ENCODE measurements around the gene ADARB2.

The ADARB2 gene

DNA sequence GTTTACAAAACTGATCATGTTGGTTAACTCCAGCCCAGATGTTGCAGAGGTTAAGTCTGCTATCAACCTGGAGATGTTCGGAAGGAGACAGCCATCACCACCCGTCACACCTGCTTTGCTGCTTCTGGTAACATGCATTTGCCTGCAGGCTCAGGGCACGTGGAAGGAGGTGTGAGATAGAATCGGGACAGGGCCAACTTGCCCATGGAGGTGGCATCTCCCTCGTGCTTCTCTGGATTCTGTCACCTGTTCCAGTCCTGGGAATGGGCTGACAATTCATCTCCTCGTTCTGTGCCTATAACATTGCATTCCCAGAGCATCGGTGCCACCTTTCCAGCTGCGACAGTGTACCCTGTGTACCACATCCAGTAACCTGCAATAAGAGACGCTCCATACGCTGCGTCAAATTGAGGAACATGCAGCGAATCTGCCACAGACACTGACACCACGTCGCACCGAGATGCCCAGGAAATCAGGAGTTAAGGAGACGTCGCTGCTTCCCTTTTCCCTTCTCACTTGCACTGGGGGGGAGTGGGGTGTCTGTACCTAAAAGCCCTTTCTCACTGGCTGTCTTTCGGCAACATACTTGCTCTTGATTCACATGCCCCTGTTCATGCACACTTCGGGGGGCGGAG is 65.8 kb downstream of the ADARB2 start:
- H3K4me2 ChIP-seq: no peak overlapping the region
- no peaks in the 10 kb centered on the region for H3K79me2 ChIP-seq (ENCODE audit: insufficient read depth, low read depth)

DNA sequence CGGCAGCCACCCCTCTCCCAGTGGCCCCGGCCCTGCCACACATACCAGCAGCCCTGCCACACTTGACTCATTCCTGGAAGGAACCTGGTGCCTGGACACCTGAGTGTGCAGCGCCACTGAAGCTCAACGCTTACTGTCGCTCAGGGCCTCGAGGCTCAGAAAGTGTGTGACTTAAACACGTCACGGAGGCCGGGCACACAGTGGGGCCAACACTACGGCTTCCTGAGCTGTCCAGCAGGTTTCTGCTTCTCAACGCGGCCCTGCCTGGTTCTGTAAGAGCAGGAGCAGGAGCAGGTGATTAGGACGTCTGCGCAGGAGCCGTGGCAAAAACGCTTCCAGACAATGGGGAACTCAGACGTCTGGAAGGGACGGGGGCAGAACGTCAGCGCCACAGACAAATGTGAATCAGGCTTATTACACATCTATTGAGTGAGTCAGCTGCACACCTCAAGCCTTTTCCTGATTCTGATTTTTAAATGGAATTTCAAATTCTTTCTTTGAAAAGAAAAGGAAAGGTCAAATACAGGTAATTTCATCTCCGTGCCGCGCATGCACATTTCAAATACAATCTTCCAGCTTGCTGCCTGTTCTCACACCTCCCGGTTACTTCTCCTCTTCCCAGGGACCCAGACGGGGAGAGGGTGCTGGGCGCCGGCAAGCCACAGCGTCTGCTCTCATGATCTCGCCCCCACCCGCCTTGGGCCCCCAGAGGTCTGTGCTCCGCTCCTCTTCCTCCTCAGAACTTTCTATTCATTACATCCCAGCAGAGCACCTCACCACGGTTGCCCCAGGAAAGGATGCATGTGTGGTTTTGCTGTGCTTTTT is 66.6 kb downstream of the ADARB2 start:
- Histone ChIP-seq H3K27me3 (ENCODE audit: insufficient read depth, low read depth) (no peaks in the 10 kb centered on the region), H3K27ac (no peak overlapping the region), H3K9ac (no peak overlapping the region), H3K4me3 (IDR thresholded peaks at IDR 0.05; ENCODE audit: insufficient read depth, low read depth, low read length) (no peak overlapping the region), H3K4me2 (no peak overlapping the region), H3K4me1 (ENCODE audit: low read depth, poor library complexity, severe bottlenecking) (no peaks in the 10 kb centered on the region), H3K79me2 (ENCODE audit: insufficient read depth, low read depth) (no peaks in the 10 kb centered on the region), H4K20me1 (ENCODE audit: insufficient read depth) (no peaks in the 10 kb centered on the region), H2AFZ (ENCODE audit: low read depth) (no peak overlapping the region), H3K36me3 (ENCODE audit: insufficient read depth) (no peaks in the 10 kb centered on the region)
- TF ChIP-seq, protein P1, sequence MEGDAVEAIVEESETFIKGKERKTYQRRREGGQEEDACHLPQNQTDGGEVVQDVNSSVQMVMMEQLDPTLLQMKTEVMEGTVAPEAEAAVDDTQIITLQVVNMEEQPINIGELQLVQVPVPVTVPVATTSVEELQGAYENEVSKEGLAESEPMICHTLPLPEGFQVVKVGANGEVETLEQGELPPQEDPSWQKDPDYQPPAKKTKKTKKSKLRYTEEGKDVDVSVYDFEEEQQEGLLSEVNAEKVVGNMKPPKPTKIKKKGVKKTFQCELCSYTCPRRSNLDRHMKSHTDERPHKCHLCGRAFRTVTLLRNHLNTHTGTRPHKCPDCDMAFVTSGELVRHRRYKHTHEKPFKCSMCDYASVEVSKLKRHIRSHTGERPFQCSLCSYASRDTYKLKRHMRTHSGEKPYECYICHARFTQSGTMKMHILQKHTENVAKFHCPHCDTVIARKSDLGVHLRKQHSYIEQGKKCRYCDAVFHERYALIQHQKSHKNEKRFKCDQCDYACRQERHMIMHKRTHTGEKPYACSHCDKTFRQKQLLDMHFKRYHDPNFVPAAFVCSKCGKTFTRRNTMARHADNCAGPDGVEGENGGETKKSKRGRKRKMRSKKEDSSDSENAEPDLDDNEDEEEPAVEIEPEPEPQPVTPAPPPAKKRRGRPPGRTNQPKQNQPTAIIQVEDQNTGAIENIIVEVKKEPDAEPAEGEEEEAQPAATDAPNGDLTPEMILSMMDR (conservative IDR thresholded peaks at IDR 0.05; ENCODE audit: low read depth, low read length): no peak

More for the DNA sequence above, 65.8 kb downstream of the ADARB2 start:
- Histone ChIP-seq H3K27me3 (ENCODE audit: insufficient read depth, low read depth) (no peaks in the 10 kb centered on the region), H3K27ac (no peak overlapping the region), H3K9ac (no peak overlapping the region), H4K20me1 (ENCODE audit: insufficient read depth) (no peaks in the 10 kb centered on the region), H3K4me1 (ENCODE audit: low read depth, poor library complexity, severe bottlenecking) (no peaks in the 10 kb centered on the region), H2AFZ (ENCODE audit: low read depth) (no peak overlapping the region), H3K36me3 (ENCODE audit: insufficient read depth) (no peaks in the 10 kb centered on the region), H3K4me3 (IDR thresholded peaks at IDR 0.05; ENCODE audit: insufficient read depth, low read depth, low read length) (no peak overlapping the region)
- TF ChIP-seq, protein P1 (conservative IDR thresholded peaks at IDR 0.05; ENCODE audit: low read depth, low read length): no peak

- no peaks in the 10 kb centered on the region for H4K20me1 ChIP-seq (ENCODE audit: insufficient read depth)
- no peaks in the 10 kb centered on the region for H3K79me2 ChIP-seq (ENCODE audit: insufficient read depth, low read depth)
- no peak overlapping the region for H2AFZ ChIP-seq (ENCODE audit: low read depth)
- H3K36me3 ChIP-seq (ENCODE audit: insufficient read depth): no peaks in the 10 kb centered on the region
- no peak overlapping the region for H3K4me3 ChIP-seq (IDR thresholded peaks at IDR 0.05; ENCODE audit: insufficient read depth, low read depth, low read length)
- H3K9ac ChIP-seq: no peak overlapping the region
- H3K27ac ChIP-seq: no peak overlapping the region
- TF ChIP-seq, protein P1 (conservative IDR thresholded peaks at IDR 0.05; ENCODE audit: low read depth, low read length): no peak
- no peaks in the 10 kb centered on the region for H3K4me1 ChIP-seq (ENCODE audit: low read depth, poor library complexity, severe bottlenecking)
- H3K27me3 ChIP-seq (ENCODE audit: insufficient read depth, low read depth): no peaks in the 10 kb centered on the region
- H3K4me2 ChIP-seq: no peak overlapping the region
Measured at GRCh38 chr10:1669433-1669832, 67.9 kb downstream of the ADARB2 start.

- Histone ChIP-seq H3K27ac (no peak overlapping the region), H3K79me2 (ENCODE audit: insufficient read depth, low read depth) (no peaks in the 10 kb centered on the region), H3K27me3 (ENCODE audit: insufficient read depth, low read depth) (no peaks in the 10 kb centered on the region), H3K36me3 (ENCODE audit: insufficient read depth) (no peaks in the 10 kb centered on the region), H3K9ac (no peak overlapping the region), H3K4me3 (IDR thresholded peaks at IDR 0.05; ENCODE audit: insufficient read depth, low read depth, low read length) (no peak overlapping the region), H4K20me1 (ENCODE audit: insufficient read depth) (no peaks in the 10 kb centered on the region), H3K4me1 (ENCODE audit: low read depth, poor library complexity, severe bottlenecking) (no peaks in the 10 kb centered on the region), H3K4me2 (no peak overlapping the region), H2AFZ (ENCODE audit: low read depth) (no peak overlapping the region)
- TF ChIP-seq, protein P1 (conservative IDR thresholded peaks at IDR 0.05; ENCODE audit: low read depth, low read length): no peak
Measured at GRCh38 chr10:1668399-1668798, 68.9 kb downstream of the ADARB2 start.
